Lower leg skin (tissue), 4 donors: Measurements from ENCODE around the gene LRRC32. TPM values are rescaled to one million over a fixed set of nuclear protein-coding genes. Genes with fewer than 3 reads are reported as not detected.

Experiments used
- DNase-seq, 2 donors: peaks; one replicate each; pipeline ENCODE4 v3.0.0-alpha.2; 2019; ENCODE audit warnings: low spot score in 2 of 2
- H3K4me3 ChIP-seq: fragments of 200-600 bp; sonication (generic); 2 replicates; pipeline ENCODE4 v1.5.1; 2017; ENCODE audit warnings: mild to moderate bottlenecking, low read depth; ENCODE audit not compliant: poor library complexity, severe bottlenecking
- POLR2A ChIP-seq, 2 donors: fragments of 450-650 bp; IDR thresholded peaks; one replicate each; pipeline ENCODE4 v1.6.1; 2016 to 2017; ENCODE audit warnings: antibody characterized with exemption in 2 of 2, mild to moderate bottlenecking in 1 of 2, moderate library complexity in 1 of 2
- whole genome bisulfite sequencing, 2 donors: methylation state at CpG; one replicate each; pipeline ENCODE4 v1.1.5; 2018; 5-methylcytosine and 5-hydroxymethylcytosine counted together
- intact Hi-C: fragments of 100-400 bp; cut with DNase I; formaldehyde crosslinking; loops from one replicate; pipeline ENCODE4 v1.15.0; 2023; ENCODE audit warnings: low total_unique reads
- total RNA-seq, 4 donors: library from RNA; depleted of rRNA; stranded (reverse); fragments of >200 nt; gene quantifications; one replicate each; pipeline ENCODE4 v1.1.0, GENCODE V29; 2016
- TF ChIP-seq, protein P1 (sequence below), 3 donors: fragments of 450-650 bp; IDR thresholded peaks; one replicate each; pipeline ENCODE4 v1.5.1; 2016; ENCODE audit warnings: antibody characterized with exemption in 3 of 3, mild to moderate bottlenecking in 3 of 3, moderate library complexity in 2 of 3

Gene LRRC32
- total RNA-seq, 4 donors from 2014 or later = 9.0 to 42.5 (median 18.7) TPM

DNA sequence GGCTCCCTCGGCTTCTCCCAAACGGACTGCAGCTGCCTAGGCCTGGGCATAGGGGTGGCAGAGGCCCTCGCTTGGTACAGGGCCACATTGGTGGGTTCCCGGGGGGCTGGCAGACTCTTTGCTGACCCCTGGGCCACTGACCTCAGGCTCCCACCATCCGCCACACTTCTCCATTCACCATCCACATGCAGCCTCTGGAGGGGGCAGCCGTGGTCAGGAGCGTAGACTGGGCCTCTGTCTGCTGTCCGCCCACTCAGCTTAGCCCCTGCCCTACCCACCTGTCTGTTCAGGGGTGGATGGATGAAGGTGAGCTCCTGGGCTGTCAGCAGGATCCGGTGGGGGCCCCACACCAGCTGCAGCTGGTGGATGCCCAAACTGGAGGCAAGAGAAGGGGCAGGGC lies 45.7 kb upstream of the LRRC32 start:
- WGBS, 2 donors = 91 to 97% methylated on average over 6 to 7 of the region's 9 CpGs
- TF ChIP-seq, protein P1, sequence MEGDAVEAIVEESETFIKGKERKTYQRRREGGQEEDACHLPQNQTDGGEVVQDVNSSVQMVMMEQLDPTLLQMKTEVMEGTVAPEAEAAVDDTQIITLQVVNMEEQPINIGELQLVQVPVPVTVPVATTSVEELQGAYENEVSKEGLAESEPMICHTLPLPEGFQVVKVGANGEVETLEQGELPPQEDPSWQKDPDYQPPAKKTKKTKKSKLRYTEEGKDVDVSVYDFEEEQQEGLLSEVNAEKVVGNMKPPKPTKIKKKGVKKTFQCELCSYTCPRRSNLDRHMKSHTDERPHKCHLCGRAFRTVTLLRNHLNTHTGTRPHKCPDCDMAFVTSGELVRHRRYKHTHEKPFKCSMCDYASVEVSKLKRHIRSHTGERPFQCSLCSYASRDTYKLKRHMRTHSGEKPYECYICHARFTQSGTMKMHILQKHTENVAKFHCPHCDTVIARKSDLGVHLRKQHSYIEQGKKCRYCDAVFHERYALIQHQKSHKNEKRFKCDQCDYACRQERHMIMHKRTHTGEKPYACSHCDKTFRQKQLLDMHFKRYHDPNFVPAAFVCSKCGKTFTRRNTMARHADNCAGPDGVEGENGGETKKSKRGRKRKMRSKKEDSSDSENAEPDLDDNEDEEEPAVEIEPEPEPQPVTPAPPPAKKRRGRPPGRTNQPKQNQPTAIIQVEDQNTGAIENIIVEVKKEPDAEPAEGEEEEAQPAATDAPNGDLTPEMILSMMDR (IDR thresholded peaks at IDR 0.05) = no peak
- no peak for TF ChIP-seq POLR2A (IDR thresholded peaks at IDR 0.05)

DNA sequence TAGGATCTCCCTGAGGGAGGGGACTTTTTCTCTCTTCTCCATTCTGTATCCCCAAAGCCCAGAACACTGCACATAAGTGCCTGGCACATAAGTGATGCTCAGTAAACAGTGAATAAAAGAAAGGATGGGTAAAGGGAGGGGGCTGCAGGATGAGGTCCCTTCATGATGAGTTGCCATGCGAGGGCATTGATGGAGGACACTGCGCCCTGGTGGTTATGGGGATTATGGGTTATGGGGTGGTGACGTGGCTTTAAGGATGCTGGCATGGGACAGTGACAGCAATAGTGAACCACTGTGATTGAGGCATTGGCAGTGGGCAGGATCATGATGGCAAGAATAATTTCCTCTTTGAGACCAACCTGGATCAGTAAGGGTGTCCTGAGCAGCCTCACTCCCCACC lies 43.9 kb upstream of the LRRC32 start:
- intact Hi-C loops = no loop called here
- DNase-seq = no peak
- no peak overlapping the region for H3K4me3 ChIP-seq
- TF ChIP-seq POLR2A (IDR thresholded peaks at IDR 0.05) = no peak
- TF ChIP-seq, protein P1 (IDR thresholded peaks at IDR 0.05) = no peak
- 86 to 97% methylated on average over 3 of the region's 3 CpGs for WGBS, 2 donors

More for the DNA sequence above, 45.7 kb upstream of the LRRC32 start:
- intact Hi-C loops = no loop called here
- no peak for DNase-seq
- no peak overlapping the region for H3K4me3 ChIP-seq

- 77 to 85% methylated on average over 2 of the region's 2 CpGs for WGBS, 2 donors
- DNase-seq = no peak
- intact Hi-C loops = no loop called here
- TF ChIP-seq, protein P1 (IDR thresholded peaks at IDR 0.05) = no peak
- no peak for TF ChIP-seq POLR2A (IDR thresholded peaks at IDR 0.05)
- no peak overlapping the region for H3K4me3 ChIP-seq
These were observed 43.0 kb upstream of the LRRC32 start for GRCh38 chr11:76713499-76713898.

- no peak for TF ChIP-seq POLR2A (IDR thresholded peaks at IDR 0.05)
- TF ChIP-seq, protein P1 (IDR thresholded peaks at IDR 0.05) = no peak
- no peak overlapping the region for H3K4me3 ChIP-seq
- 89 to 92% methylated on average over 4 to 6 of the region's 6 CpGs for WGBS, 2 donors
- no peak for DNase-seq
- intact Hi-C loops = no loop called here
These were observed 41.6 kb upstream of the LRRC32 start for GRCh38 chr11:76712125-76712524.

- no peak for DNase-seq
- no peak overlapping the region for H3K4me3 ChIP-seq
- intact Hi-C loops = no loop called here
- WGBS, 2 donors = 90 to 97% methylated on average over 3 to 4 of the region's 4 CpGs
- TF ChIP-seq POLR2A (IDR thresholded peaks at IDR 0.05) = no peak
- TF ChIP-seq, protein P1 (IDR thresholded peaks at IDR 0.05) = no peak
These were observed 39.2 kb upstream of the LRRC32 start for GRCh38 chr11:76709756-76710155.

GRCh38 chr11:76708972-76709660 lies 38.6 kb upstream of the LRRC32 start:
- TF ChIP-seq, protein P1 (IDR thresholded peaks at IDR 0.05) = no peak
- no peak for TF ChIP-seq POLR2A (IDR thresholded peaks at IDR 0.05)
- no peak for DNase-seq
- 86 to 88% methylated on average over 8 of the region's 8 CpGs for WGBS, 2 donors
- intact Hi-C loops = no loop called here
- H3K4me3 ChIP-seq = no peak overlapping the region
